Fibroblast of skin of right quadriceps (primary cell): ENCODE data around the gene OOSP3.
"Not testable (repeated sequence)": the region's sequence is repeated elsewhere in the genome, so short reads cannot be mapped to it uniquely, and the experiment has no call there.

Experiments used
- DNase-seq: peaks from one replicate; pipeline ENCODE4 v3.0.0-alpha.2; 2013

The OOSP3 gene

GRCh38 chr11:59878575-59878974, at the start of gene OOSP3:
OOSP3 (plus strand) TSS chr11:59878782; CDS start chr11:59878809, 27 bp downstream.
- DNase-seq = no peak

GRCh38 chr11:59829358-59829757, 49.2 kb upstream of the OOSP3 start:
- no peak for DNase-seq

GRCh38 chr11:59833602-59834001, 45.0 kb upstream of the OOSP3 start:
- DNase-seq = no peak

GRCh38 chr11:59839615-59840014, 39.0 kb upstream of the OOSP3 start:
- DNase-seq = no peak

- DNase-seq = no peak
These were observed 37.1 kb upstream of the OOSP3 start for GRCh38 chr11:59841514-59841913.

GRCh38 chr11:59842316-59842715, 36.3 kb upstream of the OOSP3 start:
- DNase-seq = no peak

- DNase-seq = no peak
These were observed 33.2 kb upstream of the OOSP3 start, which contains the start of gene CBLIF for GRCh38 chr11:59845399-59845798. CBLIF (minus strand) TSS chr11:59845499; CDS start chr11:59845453, 46 bp downstream.

- no peak for DNase-seq
These were observed 32.0 kb upstream of the OOSP3 start for GRCh38 chr11:59846556-59846955.

GRCh38 chr11:59847626-59848025, 31.0 kb upstream of the OOSP3 start:
- no peak for DNase-seq

GRCh38 chr11:59848439-59848838, 30.1 kb upstream of the OOSP3 start:
- DNase-seq = not testable (repeated sequence)

GRCh38 chr11:59849129-59849528, 29.5 kb upstream of the OOSP3 start:
- no peak for DNase-seq

GRCh38 chr11:59849551-59849950, 29.0 kb upstream of the OOSP3 start:
- DNase-seq = not testable (repeated sequence)

- not testable (repeated sequence) for DNase-seq
These were observed 27.2 kb upstream of the OOSP3 start for GRCh38 chr11:59851416-59851815.

GRCh38 chr11:59854871-59855270, 23.7 kb upstream of the OOSP3 start:
- no peak for DNase-seq

- no peak for DNase-seq
These were observed 20.8 kb upstream of the OOSP3 start for GRCh38 chr11:59857439-59858434.

GRCh38 chr11:59859673-59860072, 18.9 kb upstream of the OOSP3 start:
- DNase-seq = no peak

GRCh38 chr11:59862252-59862651, 16.3 kb upstream of the OOSP3 start:
- no peak for DNase-seq

GRCh38 chr11:59865031-59865430, 13.6 kb upstream of the OOSP3 start:
- no peak for DNase-seq

GRCh38 chr11:59866397-59866796, 12.2 kb upstream of the OOSP3 start, which contains the start of gene TCN1:
TCN1 (minus strand) TSS chr11:59866487; CDS start chr11:59866470, 17 bp downstream.
- DNase-seq = no peak

GRCh38 chr11:59866836-59867235, 11.7 kb upstream of the OOSP3 start:
- no peak for DNase-seq

GRCh38 chr11:59867946-59868345, 10.6 kb upstream of the OOSP3 start:
- DNase-seq = no peak

GRCh38 chr11:59872076-59872475, 6.5 kb upstream of the OOSP3 start:
- DNase-seq = no peak

GRCh38 chr11:59875856-59876519, 2.6 kb upstream of the OOSP3 start:
- DNase-seq = no peak

GRCh38 chr11:59877325-59877724, 1.3 kb upstream of the OOSP3 start:
- DNase-seq = no peak
